Astrocyte (in vitro differentiated cells and primary cell): ENCODE measurements around the gene OR1E2.

Experiments
- CTCF ChIP-seq: IDR thresholded peaks from 2 replicates; pipeline ENCODE4 v1.5.1; 2011; ENCODE audit warnings: low read depth, mild to moderate bottlenecking, inconsistent platforms, low read length, moderate library complexity; ENCODE audit not compliant: insufficient read depth
- EZH2 ChIP-seq: IDR thresholded peaks from 2 replicates; pipeline ENCODE4 v1.6.1; 2012; ENCODE audit warnings: mild to moderate bottlenecking, low read length, inconsistent platforms; ENCODE audit not compliant: insufficient read depth

GRCh38 chr17:3438368-3438767 is 4.7 kb upstream of the OR1E2 start:
- TF ChIP-seq CTCF: no peak
- TF ChIP-seq EZH2: no peak
